GM12873 (cell line): ENCODE measurements around the gene TNS2.

Experiments
- CTCF ChIP-seq: IDR thresholded peaks from 2 replicates; pipeline ENCODE4 v1.5.1; 2012; ENCODE audit warnings: low read depth, mild to moderate bottlenecking, moderate library complexity, low read length, control low read depth; ENCODE audit not compliant: insufficient read depth; ENCODE audit errors: missing control alignments

TNS2 gene

GRCh38 chr12:53099071-53099882, 49.4 kb downstream of the TNS2 start:
- TF ChIP-seq CTCF: peak; percentile 84

GRCh38 chr12:53100466-53101151, 50.7 kb downstream of the TNS2 start:
- TF ChIP-seq CTCF: no peak

- TF ChIP-seq CTCF: no peak
Measured at GRCh38 chr12:53101266-53101665, 51.4 kb downstream of the TNS2 start.

- TF ChIP-seq CTCF: no peak
Measured at GRCh38 chr12:53101931-53102781, 52.3 kb downstream of the TNS2 start.

GRCh38 chr12:53102883-53103807, 53.3 kb downstream of the TNS2 start, which contains the start of gene SOAT2:
TSS of gene SOAT2 (plus strand) at chr12:53103486. CDS start at chr12:53103578, 92 bp downstream.
- no peak for TF ChIP-seq CTCF

- TF ChIP-seq CTCF: no peak
Measured at GRCh38 chr12:53103860-53104305, 54.0 kb downstream of the TNS2 start.
